SK-N-SH (cell line): ENCODE data around the gene NUFIP2. TPM values are rescaled to one million over a fixed set of nuclear protein-coding genes. Genes with fewer than 3 reads are reported as not detected.
"Not testable (repeated sequence)": the region's sequence is repeated elsewhere in the genome, so short reads cannot be mapped to it uniquely, and the experiment has no call there.

Source experiments
- CTCF ChIA-PET: fragments of 300-600, 350-600 bp; formaldehyde crosslinking; extraction: SDS; loops from one replicate; lab custom pipeline; 2021; lab: Yijun Ruan, JAX
- POLR2A ChIA-PET: fragments of 350-600 bp; sonication (Branson Sonifier 250); formaldehyde crosslinking; extraction: SDS; loops from one replicate; lab custom pipeline; 2020; ENCODE audit warnings: antibody characterized with exemption, inconsistent platforms; lab: Yijun Ruan, JAX
- DNase-seq: peaks from one replicate; pipeline ENCODE4 v3.0.0; 2012
- H2AFZ ChIP-seq: fragments of 200-600 bp; sonication (generic); 2 replicates; pipeline ENCODE4 v1.8.1; 2016; ENCODE audit warnings: antibody characterized with exemption, mild to moderate bottlenecking, low read depth
- H3F3A ChIP-seq: fragments of 200-600 bp; sonication (generic); replicated peaks from 2 replicates; pipeline ENCODE3; 2016; ENCODE audit warnings: antibody characterized with exemption, mild to moderate bottlenecking; ENCODE audit not compliant: insufficient read depth
- H3K27ac ChIP-seq, 2 experiments: fragments of 200-500 bp in 1 of 2; fragments of 200-600 bp in 1 of 2; sonication (Bioruptor generic) in 1 of 2; sonication (generic), shearing (Covaris generic) in 1 of 2; 2 replicates each; pipeline versions ENCODE4 v1.5.1 to v1.6.1; 2014 to 2016; ENCODE audit warnings: low read depth in 2 of 2, inconsistent platforms in 1 of 2, low read length in 1 of 2, mild to moderate bottlenecking in 1 of 2, mixed read lengths in 1 of 2
- H3K27me3 ChIP-seq: fragments of 200-600 bp; sonication (generic), shearing (Covaris generic); 2 replicates; pipeline ENCODE4 v1.6.1; 2016; ENCODE audit warnings: mixed run types; ENCODE audit not compliant: insufficient read depth
- H3K36me3 ChIP-seq, 2 experiments: fragments of 200-500 bp in 1 of 2; fragments of 200-600 bp in 1 of 2; sonication (Bioruptor generic) in 1 of 2; sonication (generic) in 1 of 2; replicated peaks in 1 of 2; 2 replicates each; pipeline versions ENCODE3 to v1.5.1; 2014 to 2016; ENCODE audit warnings: low read length in 1 of 2, mild to moderate bottlenecking in 1 of 2; ENCODE audit not compliant: insufficient read depth in 2 of 2, control insufficient read depth in 1 of 2
- H3K4me1 ChIP-seq, 2 experiments: fragments of 200-500 bp in 1 of 2; fragments of 200-600 bp in 1 of 2; sonication (Bioruptor generic) in 1 of 2; sonication (generic), shearing (Covaris generic) in 1 of 2; 2 replicates each; pipeline versions ENCODE4 v1.5.1 to v1.6.1; 2014 to 2016; ENCODE audit warnings: low read depth in 1 of 2, low read length in 1 of 2, mixed run types in 1 of 2; ENCODE audit not compliant: insufficient read depth in 2 of 2, control insufficient read depth in 1 of 2
- H3K4me2 ChIP-seq: fragments of 200-600 bp; sonication (generic), shearing (Covaris generic); 2 replicates; pipeline ENCODE4 v1.6.1; 2017; ENCODE audit warnings: mixed run types
- H3K4me3 ChIP-seq, 2 experiments: fragments of 200-500 bp in 1 of 2; fragments of 200-600 bp in 1 of 2; sonication (Bioruptor generic) in 1 of 2; sonication (generic), shearing (Covaris generic) in 1 of 2; 2 replicates each; pipeline versions ENCODE4 v1.5.1 to v1.8.1; 2014 to 2016; ENCODE audit warnings: low read depth in 2 of 2, inconsistent platforms in 1 of 2, low read length in 1 of 2, mild to moderate bottlenecking in 1 of 2, mixed read lengths in 1 of 2, moderate library complexity in 1 of 2
- H3K79me2 ChIP-seq: fragments of 200-600 bp; sonication (generic); 2 replicates; pipeline ENCODE4 v1.8.1; 2017; ENCODE audit warnings: mild to moderate bottlenecking; ENCODE audit not compliant: insufficient read depth
- H3K9ac ChIP-seq: fragments of 200-600 bp; sonication (generic); 2 replicates; pipeline ENCODE4 v1.6.1; 2017; ENCODE audit warnings: mixed run types
- H3K9me2 ChIP-seq: fragments of 200-600 bp; sonication (generic); 2 replicates; pipeline ENCODE4 v1.6.1; 2017; ENCODE audit warnings: mixed run types
- H3K9me3 ChIP-seq: fragments of 200-600 bp; sonication (generic); 2 replicates; pipeline ENCODE4 v1.6.1; 2017; ENCODE audit warnings: mixed run types, mild to moderate bottlenecking, moderate library complexity
- H4K20me1 ChIP-seq: fragments of 200-600 bp; sonication (generic); 2 replicates; pipeline ENCODE4 v1.6.1; 2017; ENCODE audit warnings: mild to moderate bottlenecking, mixed run types; ENCODE audit not compliant: insufficient read depth
- CHD2 ChIP-seq: fragments of 150-350 bp; IDR thresholded peaks from 2 replicates; pipeline ENCODE4 v1.6.1; 2018; ENCODE audit warnings: low read length; ENCODE audit not compliant: partially characterized antibody
- CTCF ChIP-seq: fragments of 200-600 bp; sonication (generic); IDR thresholded peaks from 2 replicates; pipeline ENCODE4 v1.6.1; 2017; ENCODE audit warnings: antibody characterized with exemption, mild to moderate bottlenecking, moderate library complexity
- ELF1 ChIP-seq: IDR thresholded peaks from 2 replicates; pipeline ENCODE4 v1.4.0; 2012
- EP300 ChIP-seq, 2 experiments: IDR thresholded peaks; 2 replicates each; pipeline versions ENCODE4 v1.4.0 to v1.6.1; 2012; ENCODE audit warnings: borderline replicate concordance in 1 of 2, low read depth in 1 of 2, low read length in 1 of 2
- FOSL2 ChIP-seq: IDR thresholded peaks from 2 replicates; pipeline ENCODE4 v1.4.0; 2012; ENCODE audit warnings: low read depth, mild to moderate bottlenecking, moderate library complexity, borderline replicate concordance
- JUND ChIP-seq: IDR thresholded peaks from 2 replicates; pipeline ENCODE4 v1.4.0; 2012
- MEF2A ChIP-seq: IDR thresholded peaks from 2 replicates; pipeline ENCODE4 v1.4.0; 2012; ENCODE audit warnings: low read depth, borderline replicate concordance
- MXI1 ChIP-seq: IDR thresholded peaks from 2 replicates; pipeline ENCODE4 v1.6.1; 2012; ENCODE audit warnings: mild to moderate bottlenecking, low read depth, low read length, improper control_type of control experiment
- POLR2AphosphoS5 ChIP-seq: IDR thresholded peaks from 2 replicates; pipeline ENCODE4 v1.6.1; 2012; ENCODE audit warnings: low read depth, low read length
- RCOR1 ChIP-seq: fragments of 150-350 bp; IDR thresholded peaks from 2 replicates; pipeline ENCODE4 v1.6.1; 2017; ENCODE audit warnings: antibody characterized with exemption, low read length
- RFX5 ChIP-seq: IDR thresholded peaks from 2 replicates; pipeline ENCODE4 v1.6.1; 2012; ENCODE audit warnings: mild to moderate bottlenecking, improper control_type of control experiment, low read length
- RXRA ChIP-seq: IDR thresholded peaks from 2 replicates; pipeline ENCODE4 v1.4.0; 2012; ENCODE audit warnings: low read depth, mild to moderate bottlenecking, borderline replicate concordance
- SIN3A ChIP-seq: IDR thresholded peaks from 2 replicates; pipeline ENCODE4 v1.6.1; 2012; ENCODE audit warnings: low read depth, mild to moderate bottlenecking, low read length, moderate library complexity, borderline replicate concordance
- SMC3 ChIP-seq: IDR thresholded peaks from 2 replicates; pipeline ENCODE4 v1.6.1; 2012; ENCODE audit warnings: low read depth, low read length, improper control_type of control experiment
- TAF1 ChIP-seq: IDR thresholded peaks from 2 replicates; pipeline ENCODE4 v1.6.1; 2012; ENCODE audit warnings: low read depth, mild to moderate bottlenecking, low read length, moderate library complexity, borderline replicate concordance
- TCF12 ChIP-seq: IDR thresholded peaks from 2 replicates; pipeline ENCODE4 v1.4.0; 2012
- TEAD4 ChIP-seq: IDR thresholded peaks from 2 replicates; pipeline ENCODE4 v1.4.0; 2012; ENCODE audit warnings: mild to moderate bottlenecking, borderline replicate concordance; ENCODE audit not compliant: insufficient read depth
- USF2 ChIP-seq: fragments of 150-350 bp; IDR thresholded peaks from 2 replicates; pipeline ENCODE4 v1.6.1; 2017; ENCODE audit warnings: antibody characterized with exemption, low read length, low read depth, borderline replicate concordance
- WGBS: methylation state at CpG from one replicate; pipeline ENCODE4 v1.1.6; 2017; ENCODE audit warnings: low lambda C conversion rate; 5-methylcytosine and 5-hydroxymethylcytosine counted together
- polyA plus RNA-seq, 3 experiments: library from polyadenylated mRNA; depleted of rRNA; stranded (reverse); fragments of >200 nt; gene quantifications; 2 replicates each; pipeline ENCODE4 v1.2.3, GENCODE V29; 2012

NUFIP2 gene
- polyA plus RNA-seq, 1 of the 3 experiments (the other 2 are of a cell fraction): 9.0 TPM

GRCh38 chr17:29341726-29342125, 47.8 kb upstream of the NUFIP2 start:
- Histone ChIP-seq H2AFZ (no peak overlapping the region), H4K20me1 (no peaks in the 10 kb centered on the region), H3K36me3 (no peaks in the 10 kb centered on the region), H3K4me3 (no peak overlapping the region), H3K27me3 (peaks cover 10% of the 10 kb centered on the region; the same call in 1 of the 2 replicates), H3F3A (no peaks in the 10 kb centered on the region), H3K9ac (no peak overlapping the region), H3K9me3 (no peaks in the 10 kb centered on the region), H3K27ac (no peak overlapping the region), H3K4me2 (no peak overlapping the region), H3K79me2 (no peaks in the 10 kb centered on the region), H3K4me1 (no peaks in the 10 kb centered on the region), H3K9me2 (no peaks in the 10 kb centered on the region)
- DNase-seq: no peak
- TF ChIP-seq RCOR1: no peak
- ChIA-PET CTCF (interaction anchor here (4.3 kb wide), 1 partner anchor 28 kb away, joined by 17 read pairs; no protein-coding TSS in a partner anchor), POLR2A (no interaction called here)
- 65% methylated on average over 2 of the region's 2 CpGs for WGBS

GRCh38 chr17:29339016-29339415, 45.1 kb upstream of the NUFIP2 start:
- H4K20me1 ChIP-seq, H3K4me3 ChIP-seq, POLR2A ChIA-PET, H3K27me3 ChIP-seq, H3K9me3 ChIP-seq, H3K4me1 ChIP-seq, H3K9ac ChIP-seq, DNase-seq, H3K27ac ChIP-seq, H3K36me3 ChIP-seq, H3F3A ChIP-seq, H3K4me2 ChIP-seq, H3K9me2 ChIP-seq, H3K79me2 ChIP-seq, H2AFZ ChIP-seq: not testable (repeated sequence)
- WGBS: 74% methylated on average over 9 of the region's 9 CpGs
- CTCF ChIA-PET: interaction anchor here (1.5 kb wide), 1 partner anchor 31 kb away, joined by 4 read pairs; no protein-coding TSS in a partner anchor

- CTCF ChIA-PET: interaction anchor here (0.7 to 1.3 kb wide), 3 partner anchors 22 to 234 kb away, joined by 3 to 5 read pairs (median 5); no protein-coding TSS in a partner anchor
- 52% methylated on average over 1 of the region's 1 CpG for WGBS
Observed at GRCh38 chr17:29331708-29332085, 37.7 kb upstream of the NUFIP2 start.

More at GRCh38 chr17:29331708-29332085, 37.7 kb upstream of the NUFIP2 start:
- Histone ChIP-seq H3K79me2 (no peaks in the 10 kb centered on the region), H3K9ac (no peak overlapping the region), H3K27ac (no peak overlapping the region), H3K4me1 (no peaks in the 10 kb centered on the region), H4K20me1 (no peaks in the 10 kb centered on the region), H3K9me3 (no peaks in the 10 kb centered on the region), H3K4me2 (no peak overlapping the region), H3K36me3 (no peaks in the 10 kb centered on the region), H2AFZ (no peak overlapping the region), H3K4me3 (no peak overlapping the region), H3K9me2 (no peaks in the 10 kb centered on the region), H3K27me3 (no peaks in the 10 kb centered on the region), H3F3A (no peaks in the 10 kb centered on the region)
- POLR2A ChIA-PET: no interaction called here
- TF ChIP-seq RFX5 (no peak), CTCF (no peak), SMC3 (no peak), JUND (no peak), MEF2A (no peak), TEAD4 (no peak), TCF12 (no peak), USF2 (no peak), TAF1 (no peak), SIN3A (no peak), POLR2AphosphoS5 (no peak), FOSL2 (no peak), ELF1 (no peak), CHD2 (no peak), RXRA (no peak), MXI1 (no peak), EP300 (IDR thresholded peaks at IDR 0.05; ENCODE audit: borderline replicate concordance in 1 of 2, low read depth in 1 of 2, low read length in 1 of 2) (no peak)
- DNase-seq: no peak
